ENCODE data around the gene APOBEC2.
A peak's percentile ranks its signal among the peaks of the same experiment; 100 is the strongest.

APOBEC2 gene

DNA sequence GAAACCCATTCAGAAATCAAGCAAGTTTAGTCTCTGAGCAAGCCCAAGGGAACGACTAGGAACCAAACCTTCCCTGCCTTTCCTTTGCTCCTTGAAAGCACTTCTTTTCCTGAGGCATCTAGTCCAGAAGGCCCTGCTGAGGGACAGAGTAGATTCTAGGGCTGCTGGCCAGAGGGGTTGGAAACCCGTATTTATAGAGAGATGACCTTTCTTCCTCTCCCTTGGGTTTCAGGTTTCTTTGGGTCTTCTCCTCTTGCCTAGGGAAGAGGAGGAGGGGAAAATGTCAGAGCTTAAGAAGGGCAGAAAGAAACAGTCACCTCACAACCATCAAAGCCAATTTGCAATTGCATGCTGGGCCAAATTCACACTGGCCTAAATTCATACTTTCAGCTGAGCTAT is 5.8 kb downstream of the APOBEC2 start:
- H3K79me1 ChIP-seq (replicated peaks; ENCODE audit: low read length, poor library complexity, severe bottlenecking), result no peaks in the 10 kb centered on the region
- 80% methylated on average over 1 of the region's 2 CpGs for WGBS
- peaks cover 0 to 5% of the 10 kb centered on the region in 2 experiments for H3K27me3 ChIP-seq (ENCODE audit: control insufficient read depth in 1 of 2, insufficient read depth in 1 of 2, low read length in 2 of 2)

DNA sequence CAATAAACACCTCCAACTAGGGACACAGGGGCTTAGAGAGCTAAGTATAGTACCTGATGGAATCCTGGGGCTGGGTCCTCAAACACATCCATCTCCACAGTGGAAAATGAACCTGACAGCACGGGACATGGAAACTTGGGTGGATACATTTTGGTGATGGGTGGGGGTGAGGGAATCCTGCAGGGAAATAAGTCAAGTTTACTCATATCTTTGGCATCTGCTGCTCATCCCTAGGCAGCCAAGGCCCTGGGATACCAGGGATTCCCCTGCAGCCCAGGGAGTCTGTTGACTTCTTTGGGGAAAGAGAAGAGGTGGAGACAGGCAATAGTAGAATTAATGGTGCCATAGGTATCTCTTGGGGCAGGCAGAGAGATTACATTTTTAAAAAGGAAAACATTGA is 6.6 kb downstream of the APOBEC2 start:
- H3K36me3 ChIP-seq (ENCODE audit: control insufficient read depth in 1 of 2, insufficient read depth in 2 of 2, low read depth in 1 of 2, low read length in 2 of 2), result peaks cover 5 to 9% of the 10 kb centered on the region in 2 experiments
- no peak overlapping the region for H2BK15ac ChIP-seq (ENCODE audit: low read depth, poor library complexity, severe bottlenecking)
- peak; percentile 46 for DNase-seq
- H3K4ac ChIP-seq (ENCODE audit: low read depth in 1 of 2, low read length in 2 of 2), result no peak overlapping the region
- H3K4me2 ChIP-seq (ENCODE audit: low read length, poor library complexity, severe bottlenecking), result no peak overlapping the region
- no peak overlapping the region for H2AFZ ChIP-seq (ENCODE audit: low read depth, low read length)
- H3K4me3 ChIP-seq (ENCODE audit: insufficient read depth in 1 of 2, low read depth in 1 of 2, low read length in 2 of 2), result no peak overlapping the region
- H2BK12ac ChIP-seq (ENCODE audit: low read length in 2 of 2), result no peak overlapping the region
- peaks cover 0 to 2% of the 10 kb centered on the region in 2 experiments for H3K27me3 ChIP-seq (ENCODE audit: control insufficient read depth in 1 of 2, insufficient read depth in 1 of 2, low read length in 2 of 2)
- H4K8ac ChIP-seq (ENCODE audit: low read length), result no peak overlapping the region
- H3K23ac ChIP-seq (ENCODE audit: low read length in 2 of 2), result no peak overlapping the region
- no peak overlapping the region for H3K18ac ChIP-seq (ENCODE audit: low read depth in 1 of 2, low read length in 2 of 2)
- no peak overlapping the region for H3K14ac ChIP-seq (ENCODE audit: low read length in 2 of 2)
- no peak overlapping the region for H3K27ac ChIP-seq (ENCODE audit: low read length, poor library complexity, severe bottlenecking)
- H4K91ac ChIP-seq (ENCODE audit: low read length), result no peak overlapping the region
- H2BK120ac ChIP-seq (ENCODE audit: low read depth, low read length), result no peak overlapping the region
- no peak overlapping the region for H2BK5ac ChIP-seq (ENCODE audit: low read depth, low read length, poor library complexity, severe bottlenecking)
- H2AK5ac ChIP-seq (ENCODE audit: low read length, severe bottlenecking), result no peak overlapping the region
- no peaks in the 10 kb centered on the region for H3K79me1 ChIP-seq (replicated peaks; ENCODE audit: low read length, poor library complexity, severe bottlenecking)
- no peaks in the 10 kb centered on the region for H3K9me3 ChIP-seq (ENCODE audit: control insufficient read depth, low read length)
- H3K9ac ChIP-seq (ENCODE audit: low read length), result no peak overlapping the region
- H3K4me1 ChIP-seq (ENCODE audit: control insufficient read depth, insufficient read depth, low read depth, low read length), result peaks cover 6% of the 10 kb centered on the region
- 73% methylated on average over 1 of the region's 1 CpG for WGBS

More for the DNA sequence above, 5.8 kb downstream of the APOBEC2 start:
- Histone ChIP-seq H3K18ac (ENCODE audit: low read depth in 1 of 2, low read length in 2 of 2) (no peak overlapping the region), H3K9me3 (ENCODE audit: control insufficient read depth, low read length) (no peaks in the 10 kb centered on the region), H4K8ac (ENCODE audit: low read length) (no peak overlapping the region), H2BK120ac (ENCODE audit: low read depth, low read length) (no peak overlapping the region), H3K23ac (ENCODE audit: low read length in 2 of 2) (no peak overlapping the region), H3K27ac (ENCODE audit: low read length, poor library complexity, severe bottlenecking) (no peak overlapping the region), H3K4me1 (ENCODE audit: control insufficient read depth, insufficient read depth, low read depth, low read length) (peaks cover 6% of the 10 kb centered on the region), H3K4me3 (ENCODE audit: insufficient read depth in 1 of 2, low read depth in 1 of 2, low read length in 2 of 2) (no peak overlapping the region), H3K4ac (ENCODE audit: low read depth in 1 of 2, low read length in 2 of 2) (no peak overlapping the region), H4K91ac (ENCODE audit: low read length) (no peak overlapping the region), H2AFZ (ENCODE audit: low read depth, low read length) (no peak overlapping the region), H2BK5ac (ENCODE audit: low read depth, low read length, poor library complexity, severe bottlenecking) (no peak overlapping the region), H3K36me3 (ENCODE audit: control insufficient read depth in 1 of 2, insufficient read depth in 2 of 2, low read depth in 1 of 2, low read length in 2 of 2) (peaks cover 2 to 5% of the 10 kb centered on the region in 2 experiments), H3K9ac (ENCODE audit: low read length) (no peak overlapping the region), H2BK12ac (ENCODE audit: low read length in 2 of 2) (no peak overlapping the region), H2AK5ac (ENCODE audit: low read length, severe bottlenecking) (no peak overlapping the region), H2BK15ac (ENCODE audit: low read depth, poor library complexity, severe bottlenecking) (no peak overlapping the region), H3K4me2 (ENCODE audit: low read length, poor library complexity, severe bottlenecking) (no peak overlapping the region), H3K14ac (ENCODE audit: low read length in 2 of 2) (no peak overlapping the region)
- no peak for DNase-seq

DNA sequence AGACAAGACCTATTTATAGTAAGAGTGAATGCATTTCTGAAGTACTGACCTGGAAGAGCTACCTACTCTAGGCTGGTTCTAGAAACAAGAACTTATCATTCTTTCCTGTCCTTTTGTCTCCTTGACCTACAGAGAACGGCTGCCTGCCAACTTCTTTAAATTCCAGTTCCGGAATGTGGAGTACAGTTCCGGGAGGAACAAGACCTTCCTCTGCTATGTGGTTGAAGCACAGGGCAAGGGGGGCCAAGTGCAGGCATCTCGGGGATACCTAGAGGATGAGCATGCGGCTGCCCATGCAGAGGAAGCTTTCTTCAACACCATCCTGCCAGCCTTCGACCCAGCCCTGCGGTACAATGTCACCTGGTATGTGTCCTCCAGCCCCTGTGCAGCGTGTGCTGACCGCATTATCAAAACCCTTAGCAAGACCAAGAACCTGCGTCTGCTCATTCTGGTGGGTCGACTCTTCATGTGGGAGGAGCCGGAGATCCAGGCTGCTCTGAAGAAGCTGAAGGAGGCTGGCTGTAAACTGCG is 8.3 kb downstream of the APOBEC2 start:
- WGBS, result 95% methylated on average over 13 of the region's 13 CpGs

DNA sequence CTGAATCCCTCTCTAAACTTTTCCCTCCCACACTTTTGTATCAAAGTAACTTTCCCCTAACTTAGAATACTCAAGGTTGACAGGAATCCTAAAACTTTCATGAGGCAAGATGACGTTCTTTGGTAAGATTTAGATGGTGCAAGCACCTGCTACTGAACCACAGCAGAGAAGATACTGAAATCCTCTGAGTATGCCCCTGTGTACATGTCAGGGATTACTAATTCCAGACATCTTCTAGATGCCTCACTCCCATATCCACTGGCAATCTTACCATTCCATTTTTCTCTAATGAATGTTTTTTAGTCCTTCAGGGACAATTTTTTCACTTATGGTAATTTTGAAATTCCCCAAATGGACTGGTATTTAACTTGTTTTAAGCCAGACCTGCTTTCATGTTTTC is 9.1 kb downstream of the APOBEC2 start:
- Histone ChIP-seq H3K4me2 (ENCODE audit: low read length, poor library complexity, severe bottlenecking) (no peak overlapping the region), H3K9me3 (ENCODE audit: control insufficient read depth, low read length) (no peaks in the 10 kb centered on the region), H3K27me3 (ENCODE audit: control insufficient read depth in 1 of 2, insufficient read depth in 1 of 2, low read length in 2 of 2) (no peaks in the 10 kb centered on the region), H3K9ac (ENCODE audit: low read length) (no peak overlapping the region), H3K14ac (ENCODE audit: low read length in 2 of 2) (no peak overlapping the region), H4K8ac (ENCODE audit: low read length) (no peak overlapping the region), H2BK5ac (ENCODE audit: low read depth, low read length, poor library complexity, severe bottlenecking) (no peak overlapping the region), H3K27ac (ENCODE audit: low read length, poor library complexity, severe bottlenecking) (no peak overlapping the region), H2AK5ac (ENCODE audit: low read length, severe bottlenecking) (no peak overlapping the region), H2BK15ac (ENCODE audit: low read depth, poor library complexity, severe bottlenecking) (no peak overlapping the region), H2AFZ (ENCODE audit: low read depth, low read length) (no peak overlapping the region), H2BK12ac (ENCODE audit: low read length in 2 of 2) (no peak overlapping the region), H3K23ac (ENCODE audit: low read length in 2 of 2) (no peak overlapping the region), H3K79me1 (replicated peaks; ENCODE audit: low read length, poor library complexity, severe bottlenecking) (peaks cover 7% of the 10 kb centered on the region), H4K91ac (ENCODE audit: low read length) (no peak overlapping the region), H3K4me3 (ENCODE audit: insufficient read depth in 1 of 2, low read depth in 1 of 2, low read length in 2 of 2) (no peak overlapping the region), H3K4me1 (ENCODE audit: control insufficient read depth, insufficient read depth, low read depth, low read length) (peaks cover 3% of the 10 kb centered on the region), H3K36me3 (ENCODE audit: control insufficient read depth in 1 of 2, insufficient read depth in 2 of 2, low read depth in 1 of 2, low read length in 2 of 2) (peaks cover 5 to 26% of the 10 kb centered on the region in 2 experiments), H2BK120ac (ENCODE audit: low read depth, low read length) (no peak overlapping the region), H3K4ac (ENCODE audit: low read depth in 1 of 2, low read length in 2 of 2) (no peak overlapping the region), H3K18ac (ENCODE audit: low read depth in 1 of 2, low read length in 2 of 2) (no peak overlapping the region)
- 97% methylated on average over 1 of the region's 1 CpG for WGBS
- DNase-seq, result no peak

More for the DNA sequence above, 8.3 kb downstream of the APOBEC2 start:
- Histone ChIP-seq H3K4me2 (ENCODE audit: low read length, poor library complexity, severe bottlenecking) (no peak overlapping the region), H2BK12ac (ENCODE audit: low read length in 2 of 2) (no peak overlapping the region), H2BK120ac (ENCODE audit: low read depth, low read length) (no peak overlapping the region), H3K9me3 (ENCODE audit: control insufficient read depth, low read length) (no peaks in the 10 kb centered on the region), H4K91ac (ENCODE audit: low read length) (no peak overlapping the region), H3K4me1 (ENCODE audit: control insufficient read depth, insufficient read depth, low read depth, low read length) (peaks cover 3% of the 10 kb centered on the region), H2AFZ (ENCODE audit: low read depth, low read length) (no peak overlapping the region), H2AK5ac (ENCODE audit: low read length, severe bottlenecking) (no peak overlapping the region), H3K23ac (ENCODE audit: low read length in 2 of 2) (no peak overlapping the region), H3K27ac (ENCODE audit: low read length, poor library complexity, severe bottlenecking) (no peak overlapping the region), H2BK5ac (ENCODE audit: low read depth, low read length, poor library complexity, severe bottlenecking) (no peak overlapping the region), H3K4ac (ENCODE audit: low read depth in 1 of 2, low read length in 2 of 2) (no peak overlapping the region), H3K9ac (ENCODE audit: low read length) (no peak overlapping the region), H3K27me3 (ENCODE audit: control insufficient read depth in 1 of 2, insufficient read depth in 1 of 2, low read length in 2 of 2) (no peaks in the 10 kb centered on the region), H3K14ac (ENCODE audit: low read length in 2 of 2) (no peak overlapping the region), H3K18ac (ENCODE audit: low read depth in 1 of 2, low read length in 2 of 2) (no peak overlapping the region), H3K4me3 (ENCODE audit: insufficient read depth in 1 of 2, low read depth in 1 of 2, low read length in 2 of 2) (no peak overlapping the region), H3K79me1 (replicated peaks; ENCODE audit: low read length, poor library complexity, severe bottlenecking) (peaks cover 6% of the 10 kb centered on the region), H3K36me3 (ENCODE audit: control insufficient read depth in 1 of 2, insufficient read depth in 2 of 2, low read depth in 1 of 2, low read length in 2 of 2) (peaks cover 5 to 24% of the 10 kb centered on the region in 2 experiments), H2BK15ac (ENCODE audit: low read depth, poor library complexity, severe bottlenecking) (no peak overlapping the region), H4K8ac (ENCODE audit: low read length) (no peak overlapping the region)
- DNase-seq, result no peak
